H1 (cell line): Measurements from ENCODE around the gene C2CD2L. TPM values are rescaled to one million over a fixed set of nuclear protein-coding genes. Genes with fewer than 3 reads are reported as not detected.
A peak's percentile ranks its signal among the peaks of the same experiment; 100 is the strongest.

Experiments used
- CTCF ChIA-PET: fragments of 300-600 bp; sonication (Branson Sonifier 250); formaldehyde crosslinking; loops from one replicate; lab custom pipeline; 2021; ENCODE audit not compliant: partially characterized antibody; lab: Charles Lee
- POLR2A ChIA-PET: fragments of 300-600 bp; sonication (Branson Sonifier 250); formaldehyde crosslinking; loops from one replicate; lab custom pipeline; 2021; ENCODE audit warnings: inconsistent platforms; ENCODE audit not compliant: partially characterized antibody; lab: Charles Lee
- DNase-seq, 2 experiments: peaks; one replicate each; pipeline versions ENCODE4 v3.0.0 to v3.0.0-alpha.2; 2010 to 2022; ENCODE audit warnings: low spot score in 2 of 2, low read depth in 1 of 2, mixed read lengths in 1 of 2
- FAIRE-seq: peaks from 2 replicates; lab custom pipeline; 2011; peaks lifted over from hg19 to GRCh38; lab: Jason Lieb, UNC
- H2AFZ ChIP-seq: 2 replicates; pipeline ENCODE4 v1.8.1; 2012; ENCODE audit warnings: low read length, inconsistent platforms
- H2AK5ac ChIP-seq: 2 replicates; pipeline ENCODE4 v1.6.1; 2013; ENCODE audit warnings: low read depth, low read length
- H2BK120ac ChIP-seq: replicated peaks from 2 replicates; pipeline ENCODE3; 2013; ENCODE audit warnings: low read depth, low read length, inconsistent platforms
- H2BK12ac ChIP-seq: 2 replicates; pipeline ENCODE4 v1.6.1; 2013; ENCODE audit warnings: low read depth, low read length
- H2BK15ac ChIP-seq: 2 replicates; pipeline ENCODE4 v1.6.1; 2013; ENCODE audit warnings: low read length
- H2BK20ac ChIP-seq: 2 replicates; pipeline ENCODE4 v1.6.1; 2013; ENCODE audit warnings: low read length
- H2BK5ac ChIP-seq: 2 replicates; pipeline ENCODE4 v1.6.1; 2013; ENCODE audit warnings: low read depth, low read length
- H3K14ac ChIP-seq: 2 replicates; pipeline ENCODE4 v1.6.1; 2013; ENCODE audit warnings: inconsistent platforms; ENCODE audit not compliant: insufficient read length
- H3K18ac ChIP-seq: 2 replicates; pipeline ENCODE4 v1.6.1; 2013; ENCODE audit warnings: low read length; ENCODE audit errors: extremely low read depth
- H3K23ac ChIP-seq: 2 replicates; pipeline ENCODE4 v1.6.1; 2013; ENCODE audit warnings: inconsistent platforms; ENCODE audit not compliant: insufficient read length
- H3K23me2 ChIP-seq: 2 replicates; pipeline ENCODE4 v1.6.1; 2013; ENCODE audit warnings: low read depth, low read length
- H3K27ac ChIP-seq: 2 replicates; pipeline ENCODE4 v1.6.1; 2011; ENCODE audit warnings: low read depth, low read length, inconsistent platforms
- H3K27me3 ChIP-seq, 4 experiments: replicated peaks in 1 of 4; 1 replicate in 1 of 4; 2 replicates in 3 of 4; pipeline versions ENCODE4 v1.6.1 to v1.8.1; 2011 to 2013; ENCODE audit warnings: low read length in 3 of 4, mild to moderate bottlenecking in 3 of 4, inconsistent platforms in 2 of 4, mixed read lengths in 2 of 4, moderate library complexity in 1 of 4; ENCODE audit not compliant: control insufficient read depth in 3 of 4, insufficient read depth in 3 of 4; ENCODE audit errors: extremely low read depth in 1 of 4
- H3K36me3 ChIP-seq, 4 experiments: 2 replicates each; pipeline versions ENCODE4 v1.6.1 to v1.8.1; 2011 to 2013; ENCODE audit warnings: mild to moderate bottlenecking in 4 of 4, low read length in 3 of 4, moderate library complexity in 2 of 4, control low read depth in 1 of 4, inconsistent platforms in 1 of 4; ENCODE audit not compliant: insufficient read depth in 4 of 4, control insufficient read depth in 2 of 4
- H3K4ac ChIP-seq: replicated peaks from 2 replicates; pipeline ENCODE3; 2013; ENCODE audit warnings: low read length, low read depth, mixed read lengths, inconsistent platforms; ENCODE audit not compliant: insufficient read length
- H3K4me1 ChIP-seq, 4 experiments: replicated peaks in 1 of 4; 1 replicate in 1 of 4; 2 replicates in 3 of 4; pipeline versions ENCODE4 v1.6.1 to v1.8.1; 2011 to 2013; ENCODE audit warnings: low read length in 3 of 4, inconsistent platforms in 2 of 4, mixed read lengths in 1 of 4; ENCODE audit not compliant: insufficient read depth in 4 of 4, control insufficient read depth in 3 of 4
- H3K4me2 ChIP-seq, 2 experiments: 2 replicates each; pipeline versions ENCODE4 v1.6.1 to v1.8.1; 2011 to 2013; ENCODE audit warnings: low read depth in 2 of 2, low read length in 2 of 2, control low read depth in 1 of 2, inconsistent platforms in 1 of 2, mild to moderate bottlenecking in 1 of 2; ENCODE audit not compliant: insufficient read depth in 1 of 2
- H3K4me3 ChIP-seq, 4 experiments: fragments of 200-600, 300-600 bp in 1 of 4; sonication (generic), shearing (Covaris generic), sonication (Bioruptor Twin) in 1 of 4; 2 replicates each; pipeline versions ENCODE4 v1.5.1 to v1.8.1; 2011 to 2016; ENCODE audit warnings: low read length in 4 of 4, low read depth in 3 of 4, control low read depth in 2 of 4, inconsistent platforms in 2 of 4, mild to moderate bottlenecking in 2 of 4, mixed read lengths in 1 of 4, moderate library complexity in 1 of 4; ENCODE audit not compliant: insufficient read depth in 2 of 4; ENCODE audit errors: extremely low read depth in 1 of 4
- H3K56ac ChIP-seq: replicated peaks from 2 replicates; pipeline ENCODE3; 2013; ENCODE audit warnings: low read depth, mild to moderate bottlenecking, mixed read lengths, low read length, inconsistent platforms; ENCODE audit not compliant: insufficient read length
- H3K79me1 ChIP-seq: 2 replicates; pipeline ENCODE4 v1.6.1; 2013; ENCODE audit warnings: low read depth, low read length, control low read depth
- H3K79me2 ChIP-seq, 2 experiments: 2 replicates each; pipeline versions ENCODE4 v1.6.1 to v1.8.1; 2012 to 2013; ENCODE audit warnings: low read length in 2 of 2, mild to moderate bottlenecking in 2 of 2, inconsistent platforms in 1 of 2; ENCODE audit not compliant: insufficient read depth in 2 of 2, control insufficient read depth in 1 of 2
- H3K9ac ChIP-seq, 4 experiments: replicated peaks in 1 of 4; 1 replicate in 1 of 4; 2 replicates in 3 of 4; pipeline versions ENCODE4 v1.6.1 to v1.8.1; 2011 to 2013; ENCODE audit warnings: low read depth in 3 of 4, low read length in 3 of 4, control low read depth in 2 of 4, mild to moderate bottlenecking in 2 of 4, moderate library complexity in 2 of 4, inconsistent platforms in 1 of 4; ENCODE audit errors: extremely low read depth in 1 of 4
- H3K9me3 ChIP-seq, 2 experiments: 2 replicates each; pipeline versions ENCODE4 v1.6.1 to v1.8.1; 2012 to 2013; ENCODE audit warnings: mild to moderate bottlenecking in 2 of 2, moderate library complexity in 2 of 2, control low read depth in 1 of 2, inconsistent platforms in 1 of 2, low read depth in 1 of 2, low read length in 1 of 2, mixed read lengths in 1 of 2; ENCODE audit not compliant: insufficient read depth in 2 of 2
- H4K20me1 ChIP-seq, 2 experiments: replicated peaks in 1 of 2; 2 replicates each; pipeline versions ENCODE3 to v1.8.1; 2011 to 2013; ENCODE audit warnings: inconsistent platforms in 2 of 2, low read length in 2 of 2, mild to moderate bottlenecking in 1 of 2; ENCODE audit not compliant: insufficient read depth in 2 of 2, control insufficient read depth in 1 of 2
- H4K5ac ChIP-seq: 2 replicates; pipeline ENCODE4 v1.6.1; 2013; ENCODE audit warnings: low read length, low read depth, mixed read lengths, inconsistent platforms; ENCODE audit not compliant: insufficient read length
- H4K8ac ChIP-seq: 2 replicates; pipeline ENCODE4 v1.8.0; 2013; ENCODE audit warnings: mild to moderate bottlenecking, moderate library complexity, low read length, inconsistent platforms; ENCODE audit not compliant: insufficient read depth; ENCODE audit errors: extremely low read depth
- H4K91ac ChIP-seq: replicated peaks from 2 replicates; pipeline ENCODE3; 2013; ENCODE audit warnings: low read length, mixed read lengths, inconsistent platforms; ENCODE audit not compliant: insufficient read length
- POLR2A ChIP-seq, 2 experiments: IDR thresholded peaks; 1 replicate in 1 of 2; 2 replicates in 1 of 2; pipeline ENCODE4 v1.6.1; 2011; ENCODE audit warnings: low read depth in 2 of 2, low read length in 2 of 2, mild to moderate bottlenecking in 2 of 2; ENCODE audit errors: control extremely low read depth in 1 of 2
- SP4 ChIP-seq: IDR thresholded peaks from 2 replicates; pipeline ENCODE4 v1.6.1; 2012; ENCODE audit warnings: low read length, inconsistent platforms
- TBP ChIP-seq: IDR thresholded peaks from 2 replicates; pipeline ENCODE4 v1.6.1; 2011; ENCODE audit warnings: low read depth, low read length, improper control_type of control experiment
- WGBS, 2 experiments: shearing (Covaris generic) in 1 of 2; methylation state at CpG; one replicate each; pipeline versions ENCODE4 v1.1.6 to v1.1.7; 2013 to 2015; ENCODE audit warnings: low lambda C conversion rate in 2 of 2, mixed read lengths in 2 of 2, inconsistent platforms in 1 of 2, low coverage in 1 of 2, missing lambda C conversion rate in 1 of 2; ENCODE audit not compliant: insufficient replicate concordance in 2 of 2, insufficient coverage in 1 of 2, insufficient read length in 1 of 2; ENCODE audit errors: extremely low coverage in 1 of 2, missing lambda C conversion rate in 1 of 2; 5-methylcytosine and 5-hydroxymethylcytosine counted together
- polyA plus RNA-seq, 7 experiments: library from polyadenylated mRNA; depleted of rRNA in 3 of 7; stranded (reverse) in 5 of 7; unstranded in 2 of 7; fragments of >200 nt in 5 of 7; fragments of 200-250 nt in 2 of 7; gene quantifications; 1 replicate in 5 of 7; 2 replicates in 1 of 7; 4 replicates in 1 of 7; pipeline versions ENCODE4 v1.2.1 to v1.2.3, GENCODE V29; 2011 to 2013; ENCODE audit warnings: missing spikeins in 2 of 7, mixed read lengths in 2 of 7
- total RNA-seq: library from RNA; stranded (reverse); fragmentation: NEBNext Ultra II Directional; extraction: Animal tissue kit (Norgen Biotek cat#: 25700); gene quantifications from 2 replicates; pipeline ENCODE4 v1.2.1, GENCODE V29; 2021

Gene C2CD2L
- total and polyA plus RNA-seq, 2 of the 8 experiments (the other 6 are each of a cell fraction or from before 2014, with no cell fraction given), result 2.5 to 4.0 TPM

DNA sequence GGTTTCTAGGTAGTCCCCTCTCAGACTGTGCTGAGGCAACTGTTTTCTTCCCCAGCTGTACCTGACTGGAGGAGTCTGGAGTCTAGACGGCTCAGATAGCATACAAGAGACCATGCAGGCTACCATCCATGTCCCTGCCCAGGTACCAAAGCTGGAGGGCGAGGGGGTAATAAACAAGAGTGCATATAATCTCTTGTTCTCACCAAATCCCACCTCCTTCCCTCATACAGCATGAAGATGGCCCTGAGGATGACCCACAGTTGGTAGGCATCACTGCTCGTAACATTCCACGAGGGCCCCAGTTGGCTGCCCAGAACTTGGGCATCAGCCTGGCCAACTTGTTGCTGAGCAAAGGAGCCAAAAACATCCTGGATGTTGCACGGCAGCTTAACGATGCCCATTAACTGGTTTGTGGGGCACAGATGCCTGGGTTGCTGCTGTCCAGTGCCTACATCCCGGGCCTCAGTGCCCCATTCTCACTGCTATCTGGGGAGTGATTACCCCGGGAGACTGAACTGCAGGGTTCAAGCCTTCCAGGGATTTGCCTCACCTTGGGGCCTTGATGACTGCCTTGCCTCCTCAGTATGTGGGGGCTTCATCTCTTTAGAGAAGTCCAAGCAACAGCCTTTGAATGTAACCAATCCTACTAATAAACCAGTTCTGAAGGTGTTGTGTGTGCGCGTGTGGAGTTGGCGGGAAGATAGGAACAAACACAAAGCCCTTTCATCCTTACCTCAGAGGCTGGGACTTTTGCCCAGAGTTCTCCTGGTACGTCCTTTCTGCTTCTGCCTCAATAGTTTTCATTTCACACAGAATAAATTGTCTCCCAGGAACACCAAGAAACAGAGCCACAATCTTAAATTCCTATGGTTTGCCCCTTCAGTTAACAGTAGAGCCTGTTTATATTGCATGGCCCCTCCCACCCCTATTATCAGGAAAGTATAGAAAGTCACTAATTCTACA is 14.0 kb upstream of the C2CD2L start:
- no peak for FAIRE-seq
- H3K4me3 ChIP-seq, result peak overlapping the region; percentile 85 to 97 (median 92)
- H2AFZ ChIP-seq, result no peak overlapping the region
- peaks cover 2% of the 10 kb centered on the region; the same call in 1 of the 2 replicates for H3K23me2 ChIP-seq
- H3K14ac ChIP-seq, result no peak overlapping the region
- H3K27ac ChIP-seq, result no peak overlapping the region
- H2BK12ac ChIP-seq, result no peak overlapping the region
- H3K56ac ChIP-seq, result no peak overlapping the region
- peaks cover 8 to 58% (median 28%) of the 10 kb centered on the region in 4 experiments; a peak in 6 of 8 replicates for H3K36me3 ChIP-seq
- H4K8ac ChIP-seq, result no peak overlapping the region
- no peak overlapping the region for H3K4ac ChIP-seq
- no peak overlapping the region; the same call in 1 of the 2 replicates for H2BK5ac ChIP-seq
- TF ChIP-seq TBP (no peak), POLR2A (IDR thresholded peaks at IDR 0.05; ENCODE audit: control extremely low read depth in 1 of 2, low read depth in 2 of 2, low read length in 2 of 2) (peak in 1 of 2 experiments; percentile 71; a peak in 2 of 3 replicates), SP4 (peak; percentile 48; the same call in 1 of the 2 replicates)
- no peaks in the 10 kb centered on the region for H3K27me3 ChIP-seq
- 74% methylated on average over 12 of the region's 12 CpGs; no CpG with 5 or more reads in 1 of the 2 experiments for WGBS, 2 experiments
- H2BK20ac ChIP-seq, result no peak overlapping the region
- H4K91ac ChIP-seq, result no peak overlapping the region
- H3K79me2 ChIP-seq, result peaks cover 18 to 32% of the 10 kb centered on the region in 2 experiments
- H2BK120ac ChIP-seq, result no peak overlapping the region
- H4K20me1 ChIP-seq, result peaks cover 16 to 18% of the 10 kb centered on the region in 2 experiments
- H3K9me3 ChIP-seq, result no peaks in the 10 kb centered on the region
- no peak overlapping the region for H2AK5ac ChIP-seq
- peaks cover 0 to 13% (median 3%) of the 10 kb centered on the region in 4 experiments; a peak in 5 of 7 replicates for H3K4me1 ChIP-seq
- no peak overlapping the region for H2BK15ac ChIP-seq
- no peak overlapping the region for H3K23ac ChIP-seq
- peak overlapping the region; percentile 95 to 96 for H3K4me2 ChIP-seq
- no peak for DNase-seq
- CTCF ChIA-PET, result interaction anchor here (0.6 to 1.6 kb wide), 9 partner anchors 9 to 304 kb away, joined by 3 to 5 read pairs (median 3); partner anchors contain the start of genes CBL and NLRX1
- POLR2A ChIA-PET, result interaction anchor here (0.7 to 8.6 kb wide), 26 partner anchors 8 to 224 kb away, joined by 3 to 141 read pairs (median 8); partner anchors contain the start of genes ABCG4, C2CD2L, CBL and DPAGT1
- no peak overlapping the region for H4K5ac ChIP-seq
- H3K18ac ChIP-seq, result no peak overlapping the region
- peak overlapping the region; percentile 89 to 98 (median 95) for H3K9ac ChIP-seq
- peaks cover 10% of the 10 kb centered on the region for H3K79me1 ChIP-seq
